ENCODE measurements around the gene MRGPRF.
A peak's percentile ranks its signal among the peaks of the same experiment; 100 is the strongest.

The MRGPRF gene, protein sequence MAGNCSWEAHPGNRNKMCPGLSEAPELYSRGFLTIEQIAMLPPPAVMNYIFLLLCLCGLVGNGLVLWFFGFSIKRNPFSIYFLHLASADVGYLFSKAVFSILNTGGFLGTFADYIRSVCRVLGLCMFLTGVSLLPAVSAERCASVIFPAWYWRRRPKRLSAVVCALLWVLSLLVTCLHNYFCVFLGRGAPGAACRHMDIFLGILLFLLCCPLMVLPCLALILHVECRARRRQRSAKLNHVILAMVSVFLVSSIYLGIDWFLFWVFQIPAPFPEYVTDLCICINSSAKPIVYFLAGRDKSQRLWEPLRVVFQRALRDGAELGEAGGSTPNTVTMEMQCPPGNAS

GRCh38 chr11:69013009-69013951, at the start of gene MRGPRF:
MRGPRF (minus strand) TSS chr11:69013246; CDS start chr11:69009901, 3,345 bp downstream.
- peak; percentile 59 for DNase-seq

- no peak for DNase-seq
Measured at GRCh38 chr11:69062169-69062855, 49.3 kb upstream of the MRGPRF start.

DNA sequence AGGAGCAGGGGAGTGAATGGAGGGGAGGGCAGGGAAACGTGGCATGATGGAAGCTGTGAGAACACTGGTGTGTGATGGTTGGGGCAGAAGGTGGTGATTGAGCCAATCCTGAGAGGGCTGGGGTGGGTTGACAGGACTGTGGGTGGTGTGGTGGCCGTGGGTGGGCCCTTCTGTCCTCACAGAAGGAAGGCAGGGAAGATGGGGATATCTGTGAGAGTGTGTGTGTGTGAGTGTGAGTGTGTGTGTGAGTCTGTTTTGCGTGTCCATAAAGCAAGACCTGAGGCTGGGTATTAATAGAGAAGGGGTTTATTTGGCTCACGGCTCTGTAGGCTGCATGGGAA, 48.6 kb upstream of the MRGPRF start:
- no peak for DNase-seq

- DNase-seq: no peak
Measured at GRCh38 chr11:69060806-69061712, 48.0 kb upstream of the MRGPRF start.

GRCh38 chr11:69059985-69060384, 46.9 kb upstream of the MRGPRF start:
- DNase-seq: no peak

GRCh38 chr11:69059429-69059828, 46.4 kb upstream of the MRGPRF start:
- DNase-seq: no peak

DNA sequence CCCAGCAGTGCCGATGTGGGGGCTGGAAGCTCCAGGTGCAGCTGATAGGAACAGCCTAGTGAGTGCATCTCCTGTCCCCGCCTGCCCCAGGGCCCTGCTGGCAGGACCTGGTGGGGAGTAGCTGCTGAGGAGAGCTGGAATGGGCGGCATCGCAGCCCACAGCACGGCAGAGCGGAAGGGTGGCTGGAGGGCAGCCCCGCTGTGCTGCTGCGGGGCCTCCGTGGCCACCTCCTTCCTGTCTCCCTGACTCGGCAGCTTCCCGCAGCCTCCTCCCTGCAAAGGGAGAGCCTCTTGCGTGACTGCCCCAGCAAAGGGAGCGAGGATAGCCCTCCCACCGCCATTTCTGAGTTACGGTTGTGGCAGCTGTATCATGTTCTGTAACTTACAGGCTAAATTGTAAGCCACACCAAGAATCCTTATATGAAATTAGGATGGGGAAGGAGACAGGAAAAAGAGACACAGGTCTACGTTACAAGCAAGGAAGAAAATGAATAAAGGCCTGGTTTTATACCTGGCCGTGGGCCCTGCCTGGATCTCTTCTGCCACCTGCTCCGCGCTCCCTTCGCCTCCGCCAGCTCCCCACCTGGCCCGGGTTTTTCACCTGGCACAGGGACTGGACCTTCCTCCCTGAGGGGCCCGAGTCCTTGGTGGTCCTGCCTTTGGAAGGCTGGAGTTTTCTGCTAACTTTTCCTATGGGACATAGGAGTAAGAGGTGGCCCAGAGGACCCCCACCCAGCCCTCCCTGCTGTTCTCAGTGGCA, 45.6 kb upstream of the MRGPRF start:
- DNase-seq: no peak

- DNase-seq: no peak
Measured at GRCh38 chr11:69057801-69058200, 44.8 kb upstream of the MRGPRF start.

GRCh38 chr11:69057236-69057635, 44.2 kb upstream of the MRGPRF start:
- DNase-seq: no peak

- no peak for DNase-seq
Measured at GRCh38 chr11:69055598-69056516, 42.8 kb upstream of the MRGPRF start.

DNA sequence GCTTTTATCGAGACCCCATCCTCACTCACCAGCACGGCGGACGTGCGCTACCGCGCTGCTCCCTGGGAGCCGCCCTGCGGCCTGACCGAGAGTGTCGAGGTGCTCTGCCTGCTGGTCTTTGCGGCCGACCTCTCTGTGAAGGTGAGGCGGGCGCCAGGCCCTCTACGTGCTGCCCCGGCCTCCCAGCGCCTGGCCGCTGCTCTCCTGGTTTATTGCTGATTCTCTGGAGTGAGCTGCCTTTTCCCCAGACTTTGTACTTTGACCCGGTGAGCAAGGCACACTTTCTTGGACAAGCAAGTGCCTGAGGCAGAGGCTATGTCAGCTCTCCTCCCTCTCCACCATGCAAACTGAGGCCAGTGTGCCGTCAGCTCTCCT, 42.2 kb upstream of the MRGPRF start:
- no peak for DNase-seq

DNA sequence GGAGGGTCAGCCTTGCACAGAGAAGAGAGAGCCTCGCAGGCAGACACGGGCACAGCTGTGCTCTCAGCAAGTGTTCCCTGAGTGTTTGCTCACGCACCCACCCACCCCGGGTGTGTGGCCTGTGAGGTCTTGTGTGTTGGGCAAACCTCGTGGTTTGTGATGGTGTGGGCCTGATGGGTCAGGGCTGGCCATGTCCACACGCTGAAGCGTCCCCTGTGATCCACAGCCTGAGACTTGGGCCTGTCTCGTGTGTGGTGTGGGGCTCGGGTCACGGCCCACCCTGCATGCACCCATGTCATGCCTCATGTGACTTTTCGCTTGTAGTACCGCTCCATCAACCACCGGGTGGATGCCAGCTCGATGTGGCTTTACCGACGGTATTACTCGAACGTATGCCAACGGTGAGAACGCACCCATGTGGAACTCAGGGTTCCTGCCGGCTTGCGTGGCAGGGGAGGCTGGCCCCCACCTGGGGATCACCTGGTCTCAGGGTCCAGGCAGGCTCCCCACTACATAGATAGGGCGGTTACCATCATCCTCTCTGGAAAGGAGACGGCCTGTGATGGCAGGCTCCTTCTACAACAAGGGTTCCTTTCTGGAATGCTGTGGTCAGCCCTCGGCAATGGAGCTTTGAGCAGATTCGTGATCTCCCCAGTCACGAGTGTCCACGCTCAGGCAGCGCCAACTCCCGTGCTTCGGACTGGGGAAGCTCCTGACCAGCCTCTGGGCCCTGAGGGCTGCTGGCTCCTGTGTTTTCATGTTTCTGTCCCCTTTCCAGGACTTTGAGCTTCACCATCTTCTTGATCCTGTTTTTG, 41.6 kb upstream of the MRGPRF start:
- DNase-seq: no peak

DNA sequence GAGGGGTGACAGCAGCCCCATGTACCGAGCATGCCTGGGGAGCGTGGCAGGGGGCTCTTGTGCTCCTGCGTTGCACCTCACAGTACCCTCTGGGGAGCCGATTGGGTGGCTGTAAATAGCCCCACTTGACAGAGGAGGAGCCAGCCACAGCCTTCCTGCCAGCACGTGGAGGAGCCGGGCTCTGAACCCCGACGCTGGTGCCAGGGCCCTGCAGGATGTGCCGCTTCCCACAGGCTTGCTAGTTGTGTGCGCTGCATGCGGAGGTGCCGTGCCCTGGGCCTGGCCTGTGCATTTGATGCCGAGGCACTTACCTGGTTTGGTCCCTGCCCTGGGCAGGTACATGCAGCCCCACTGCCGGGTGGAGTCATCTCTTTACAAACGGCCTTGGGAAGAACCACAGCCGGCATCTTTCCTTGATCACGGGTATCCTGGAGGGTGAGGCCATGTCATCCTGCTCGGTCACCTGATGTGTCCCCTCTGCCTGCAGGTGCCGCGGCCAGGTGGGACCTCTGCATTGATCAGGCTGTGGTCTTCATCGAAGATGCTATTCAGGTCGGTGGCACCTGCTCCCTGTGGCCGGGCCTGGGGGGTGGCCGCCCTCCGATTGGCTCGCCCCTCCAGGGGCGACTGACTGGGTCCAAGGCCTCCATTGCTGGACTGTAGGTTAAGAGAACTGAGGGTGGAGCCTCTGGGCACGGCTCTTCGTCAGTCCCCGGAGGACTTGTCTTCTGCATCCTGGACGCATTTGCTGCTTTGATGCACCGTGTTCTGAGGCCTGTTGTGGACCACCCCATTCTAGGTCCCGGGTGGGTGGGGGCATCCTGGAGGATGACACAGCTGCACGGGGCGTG, 40.7 kb upstream of the MRGPRF start:
- DNase-seq: no peak

- no peak for DNase-seq
Measured at GRCh38 chr11:69053169-69053477, 40.1 kb upstream of the MRGPRF start.

- DNase-seq: peak; percentile 56
Measured at GRCh38 chr11:69052343-69053168, 39.5 kb upstream of the MRGPRF start.

GRCh38 chr11:69051381-69052342, 38.6 kb upstream of the MRGPRF start:
- no peak for DNase-seq
